Panc1 (cell line): ENCODE measurements around the gene VAV3. TPM values are rescaled to one million over a fixed set of nuclear protein-coding genes. Genes with fewer than 3 reads are reported as not detected.

Source experiments
- ATAC-seq: fragments of 200-7000 bp; cut with Tn5 transposase; 2 replicates; pipeline ENCODE4 v1.9.1; 2020; ENCODE audit warnings: mild to moderate bottlenecking, moderate library complexity
- BruUV-seq: library from RNA; stranded (reverse); fragments of 400-500 nt; replicated peaks from 2 replicates; lab custom pipeline; 2021; lab: Mats Ljungman, UMichigan
- CTCF ChIA-PET: fragments of 300-600 bp; sonication (Branson Sonifier 250); formaldehyde crosslinking; loops from one replicate; lab custom pipeline; 2022; ENCODE audit warnings: antibody characterized with exemption; lab: Charles Lee
- POLR2A ChIA-PET: fragments of 300-600 bp; sonication (Branson Sonifier 250); formaldehyde crosslinking; loops from one replicate; lab custom pipeline; 2022; ENCODE audit warnings: antibody characterized with exemption; lab: Charles Lee
- DNase-seq: peaks from one replicate; pipeline ENCODE4 v3.0.0-alpha.2; 2010; ENCODE audit warnings: low read depth, low spot score
- H3K27ac ChIP-seq: 2 replicates; pipeline ENCODE4 v1.5.1; 2011; ENCODE audit warnings: mild to moderate bottlenecking, low read length, inconsistent platforms
- H3K27me3 ChIP-seq: fragments of 200-500 bp; sonication (Bioruptor generic); 2 replicates; pipeline ENCODE4 v1.6.0; 2014; ENCODE audit warnings: low read length, inconsistent platforms; ENCODE audit not compliant: control insufficient read depth, insufficient read depth
- H3K36me3 ChIP-seq: fragments of 200-500 bp; sonication (Bioruptor generic); 2 replicates; pipeline ENCODE4 v1.5.1; 2014; ENCODE audit warnings: inconsistent platforms, mild to moderate bottlenecking, low read length, moderate library complexity; ENCODE audit not compliant: control insufficient read depth, insufficient read depth
- H3K4me1 ChIP-seq: 2 replicates; pipeline ENCODE4 v1.5.1; 2011; ENCODE audit warnings: inconsistent platforms, mild to moderate bottlenecking, low read length, moderate library complexity; ENCODE audit not compliant: control insufficient read depth, insufficient read depth
- H3K4me3 ChIP-seq, 2 experiments: 2 replicates each; pipeline ENCODE4 v1.5.1; 2011 to 2012; ENCODE audit warnings: low read depth in 2 of 2, low read length in 2 of 2, mild to moderate bottlenecking in 2 of 2, inconsistent platforms in 1 of 2, moderate library complexity in 1 of 2
- H3K9me3 ChIP-seq: fragments of 200-500 bp; sonication (Bioruptor generic); 2 replicates; pipeline ENCODE4 v1.5.1; 2014; ENCODE audit warnings: low read depth, mild to moderate bottlenecking, inconsistent platforms, low read length, moderate library complexity; ENCODE audit not compliant: control insufficient read depth, insufficient read depth
- POLR2AphosphoS5 ChIP-seq: IDR thresholded peaks from 2 replicates; pipeline ENCODE4 v1.6.1; 2012; ENCODE audit warnings: mild to moderate bottlenecking, low read depth, low read length, moderate library complexity
- REST ChIP-seq, 2 experiments: IDR thresholded peaks; 2 replicates each; pipeline ENCODE4 v1.6.1; 2011 to 2012; ENCODE audit warnings: low read depth in 2 of 2, control low read depth in 1 of 2, low read length in 1 of 2, mild to moderate bottlenecking in 1 of 2, moderate library complexity in 1 of 2; ENCODE audit not compliant: insufficient read depth in 1 of 2
- SIN3A ChIP-seq: IDR thresholded peaks from 2 replicates; pipeline ENCODE4 v1.6.1; 2012; ENCODE audit warnings: low read depth, mild to moderate bottlenecking, low read length, moderate library complexity, borderline replicate concordance; ENCODE audit not compliant: insufficient read depth
- TCF7L2 ChIP-seq: IDR thresholded peaks from 2 replicates; pipeline ENCODE4 v1.6.1; 2011; ENCODE audit warnings: mild to moderate bottlenecking, low read depth, low read length, inconsistent platforms
- in situ Hi-C: cut with HindIII; loops from 2 replicates; pipeline ENCODE4 v1.10.0; 2016; ENCODE audit warnings: low sequenced_read_pairs, low pct_unique_long_range_greater_than_20kb
- intact Hi-C: fragments of 100-400 bp; cut with micrococcal nuclease; formaldehyde crosslinking; loops from one replicate; pipeline ENCODE4 v1.10.0; 2022; ENCODE audit not compliant: unreplicated experiment
- total RNA-seq: library from RNA; stranded (reverse); gene quantifications from one replicate; pipeline ENCODE4 v1.2.1, GENCODE V29; 2021; ENCODE audit not compliant: unreplicated experiment
- TF ChIP-seq, protein P1 (sequence below): fragments of 450-650 bp; IDR thresholded peaks from 2 replicates; pipeline ENCODE4 v1.5.1; 2017; ENCODE audit warnings: mild to moderate bottlenecking

VAV3 gene
- total RNA-seq, 1 experiment from 2014 or later = 0.23 TPM

GRCh38 chr1:107900090-107900945 lies 64.7 kb downstream of the VAV3 start:
- no peak for DNase-seq
- TF ChIP-seq, protein P1, sequence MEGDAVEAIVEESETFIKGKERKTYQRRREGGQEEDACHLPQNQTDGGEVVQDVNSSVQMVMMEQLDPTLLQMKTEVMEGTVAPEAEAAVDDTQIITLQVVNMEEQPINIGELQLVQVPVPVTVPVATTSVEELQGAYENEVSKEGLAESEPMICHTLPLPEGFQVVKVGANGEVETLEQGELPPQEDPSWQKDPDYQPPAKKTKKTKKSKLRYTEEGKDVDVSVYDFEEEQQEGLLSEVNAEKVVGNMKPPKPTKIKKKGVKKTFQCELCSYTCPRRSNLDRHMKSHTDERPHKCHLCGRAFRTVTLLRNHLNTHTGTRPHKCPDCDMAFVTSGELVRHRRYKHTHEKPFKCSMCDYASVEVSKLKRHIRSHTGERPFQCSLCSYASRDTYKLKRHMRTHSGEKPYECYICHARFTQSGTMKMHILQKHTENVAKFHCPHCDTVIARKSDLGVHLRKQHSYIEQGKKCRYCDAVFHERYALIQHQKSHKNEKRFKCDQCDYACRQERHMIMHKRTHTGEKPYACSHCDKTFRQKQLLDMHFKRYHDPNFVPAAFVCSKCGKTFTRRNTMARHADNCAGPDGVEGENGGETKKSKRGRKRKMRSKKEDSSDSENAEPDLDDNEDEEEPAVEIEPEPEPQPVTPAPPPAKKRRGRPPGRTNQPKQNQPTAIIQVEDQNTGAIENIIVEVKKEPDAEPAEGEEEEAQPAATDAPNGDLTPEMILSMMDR = no peak
- TF ChIP-seq SIN3A (no peak), POLR2AphosphoS5 (no peak), REST (IDR thresholded peaks at IDR 0.05; ENCODE audit: insufficient read depth in 1 of 2, low read depth in 2 of 2, low read length in 1 of 2) (no peak), TCF7L2 (no peak)
- no peaks in the 10 kb centered on the region for H3K4me1 ChIP-seq
- ATAC-seq = no peak
- in situ Hi-C loops = no loop called here
- no peak overlapping the region for H3K4me3 ChIP-seq
- no peak overlapping the region for H3K27ac ChIP-seq
- ChIA-PET CTCF (no interaction called here), POLR2A (no interaction called here)
- intact Hi-C loops = no loop called here
- no peaks in the 10 kb centered on the region for H3K27me3 ChIP-seq
- H3K36me3 ChIP-seq = no peaks in the 10 kb centered on the region
- no peaks in the 10 kb centered on the region for H3K9me3 ChIP-seq
- no TSS peak for BruUV-seq

- Histone ChIP-seq H3K4me3 (no peak overlapping the region), H3K27ac (no peak overlapping the region), H3K4me1 (no peaks in the 10 kb centered on the region), H3K9me3 (no peaks in the 10 kb centered on the region), H3K27me3 (no peaks in the 10 kb centered on the region), H3K36me3 (no peaks in the 10 kb centered on the region)
- ChIA-PET CTCF (no interaction called here), POLR2A (no interaction called here)
- intact Hi-C loops = no loop called here
- in situ Hi-C loops = no loop called here
- no peak for TF ChIP-seq SIN3A
- no peak for TF ChIP-seq TCF7L2
- TF ChIP-seq POLR2AphosphoS5 = no peak
- no peak for TF ChIP-seq REST (IDR thresholded peaks at IDR 0.05; ENCODE audit: insufficient read depth in 1 of 2, low read depth in 2 of 2, low read length in 1 of 2)
- TF ChIP-seq, protein P1 = no peak
- BruUV-seq = no TSS peak
- no peak for DNase-seq
- no peak for ATAC-seq
Measured at GRCh38 chr1:107899655-107900054, 65.3 kb downstream of the VAV3 start.
